ENCODE measurements around the gene GLI3.

DNA sequence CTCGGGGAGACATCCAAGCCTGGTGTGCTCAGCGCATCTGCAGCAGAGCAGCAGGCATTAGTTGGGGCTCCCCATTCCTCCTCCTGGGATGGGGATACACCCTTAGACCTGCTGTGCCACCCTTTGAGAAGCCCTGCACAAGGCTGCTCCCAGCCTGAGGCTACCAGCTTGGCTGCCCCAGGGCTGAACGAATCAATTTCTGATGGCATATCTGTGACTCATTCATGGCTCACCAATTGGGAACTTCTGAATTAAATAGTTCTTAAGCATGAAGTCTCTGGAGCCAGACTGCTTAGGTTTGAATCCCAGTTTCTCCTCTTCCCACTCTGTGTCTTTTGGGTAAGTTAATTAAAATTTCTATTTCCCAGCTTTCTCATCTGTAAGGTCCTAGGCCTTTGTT, 16.3 kb upstream of the GLI3 start:
- TF ChIP-seq YY1 (IDR thresholded peaks at IDR 0.05; ENCODE audit: insufficient read depth, insufficient read length) = no peak
- no peak for TF ChIP-seq ZNF274 (IDR thresholded peaks at IDR 0.05; ENCODE audit: low read depth, low read length)
- no peak for TF ChIP-seq SUZ12 (IDR thresholded peaks at IDR 0.05; ENCODE audit: extremely low read depth, insufficient read depth, insufficient read length)
